ENCODE data around the gene ZNF423. TPM values are rescaled to one million over a fixed set of nuclear protein-coding genes. Genes with fewer than 3 reads are reported as not detected.
A peak's percentile ranks its signal among the peaks of the same experiment; 100 is the strongest.
"Not testable (repeated sequence)": the region's sequence is repeated elsewhere in the genome, so short reads cannot be mapped to it uniquely, and the experiment has no call there.

The ZNF423 gene
- total RNA-seq, 1 donor from 2014 or later: 12.3 TPM

DNA sequence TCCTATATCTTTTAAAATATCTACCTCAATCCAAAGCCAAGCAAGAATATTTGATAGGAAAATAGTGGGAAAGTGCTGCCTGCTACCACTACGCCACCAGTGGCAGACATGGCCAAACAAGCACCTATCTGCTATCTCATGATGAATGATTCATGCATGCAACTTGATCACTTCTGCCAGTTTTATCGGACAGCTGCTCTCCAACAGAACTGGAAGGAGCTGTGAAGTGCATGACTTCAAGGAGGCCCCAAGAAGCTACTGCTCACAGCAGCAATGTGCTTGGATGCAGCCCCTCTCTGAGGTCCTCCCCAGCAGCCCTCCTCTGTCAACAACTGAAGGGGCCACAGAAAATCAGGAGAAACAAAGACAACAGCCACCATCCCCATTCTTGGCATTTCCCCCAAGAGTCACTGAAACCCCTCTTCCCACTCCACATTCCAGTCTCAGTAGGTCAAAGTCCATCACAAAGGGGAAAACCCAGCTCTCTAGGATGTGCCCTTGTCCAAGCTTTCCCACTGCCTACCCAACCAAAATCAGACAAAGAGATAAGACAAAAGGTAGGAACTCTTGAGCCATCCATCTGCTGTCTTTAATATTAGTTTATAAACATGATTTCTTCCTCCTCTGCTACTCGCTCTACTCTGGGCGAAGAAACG is 267.1 kb downstream of the ZNF423 start:
- peak; percentile 16 for DNase-seq (ENCODE audit: low spot score)

DNA sequence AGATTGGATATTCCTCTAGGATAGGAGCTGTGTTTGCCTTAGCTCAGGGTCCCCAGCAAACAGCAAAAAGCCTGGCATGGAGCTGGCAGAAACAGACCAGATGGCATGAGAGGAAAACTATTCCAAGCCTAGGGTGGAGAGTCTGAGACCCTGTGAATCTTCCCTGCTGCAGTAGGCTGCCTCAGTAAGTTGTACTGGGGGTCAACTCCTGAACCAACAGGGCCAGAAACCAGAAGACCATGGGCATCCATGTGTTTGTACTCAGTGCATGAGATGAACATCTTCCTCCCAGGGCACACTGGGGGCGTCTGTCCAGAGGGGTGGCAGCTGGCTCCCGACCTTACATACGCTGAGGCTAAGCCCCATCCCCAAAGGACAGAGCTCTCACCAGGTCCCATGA is 267.9 kb downstream of the ZNF423 start:
- no peak for DNase-seq (ENCODE audit: low spot score)

DNA sequence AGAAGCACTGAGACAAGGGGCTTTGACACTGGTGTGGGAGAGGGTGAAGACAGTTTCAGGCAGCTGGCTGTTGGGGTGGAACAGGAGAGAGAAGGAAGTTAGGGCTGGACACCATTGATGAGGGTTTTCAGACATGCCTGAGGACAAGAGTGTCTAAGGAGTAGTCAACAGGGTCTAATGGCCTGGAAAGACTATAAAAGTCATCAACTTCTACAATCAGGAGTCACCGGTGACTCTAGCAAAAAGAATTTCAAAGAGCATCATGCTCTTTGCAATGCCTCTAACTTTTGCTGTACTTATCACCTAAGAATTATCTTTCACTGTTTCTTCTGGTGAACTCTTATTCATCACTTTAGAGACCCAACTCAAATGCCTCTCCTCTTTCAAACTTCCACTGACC is 268.4 kb downstream of the ZNF423 start:
- no peak for DNase-seq (ENCODE audit: low spot score)

DNA sequence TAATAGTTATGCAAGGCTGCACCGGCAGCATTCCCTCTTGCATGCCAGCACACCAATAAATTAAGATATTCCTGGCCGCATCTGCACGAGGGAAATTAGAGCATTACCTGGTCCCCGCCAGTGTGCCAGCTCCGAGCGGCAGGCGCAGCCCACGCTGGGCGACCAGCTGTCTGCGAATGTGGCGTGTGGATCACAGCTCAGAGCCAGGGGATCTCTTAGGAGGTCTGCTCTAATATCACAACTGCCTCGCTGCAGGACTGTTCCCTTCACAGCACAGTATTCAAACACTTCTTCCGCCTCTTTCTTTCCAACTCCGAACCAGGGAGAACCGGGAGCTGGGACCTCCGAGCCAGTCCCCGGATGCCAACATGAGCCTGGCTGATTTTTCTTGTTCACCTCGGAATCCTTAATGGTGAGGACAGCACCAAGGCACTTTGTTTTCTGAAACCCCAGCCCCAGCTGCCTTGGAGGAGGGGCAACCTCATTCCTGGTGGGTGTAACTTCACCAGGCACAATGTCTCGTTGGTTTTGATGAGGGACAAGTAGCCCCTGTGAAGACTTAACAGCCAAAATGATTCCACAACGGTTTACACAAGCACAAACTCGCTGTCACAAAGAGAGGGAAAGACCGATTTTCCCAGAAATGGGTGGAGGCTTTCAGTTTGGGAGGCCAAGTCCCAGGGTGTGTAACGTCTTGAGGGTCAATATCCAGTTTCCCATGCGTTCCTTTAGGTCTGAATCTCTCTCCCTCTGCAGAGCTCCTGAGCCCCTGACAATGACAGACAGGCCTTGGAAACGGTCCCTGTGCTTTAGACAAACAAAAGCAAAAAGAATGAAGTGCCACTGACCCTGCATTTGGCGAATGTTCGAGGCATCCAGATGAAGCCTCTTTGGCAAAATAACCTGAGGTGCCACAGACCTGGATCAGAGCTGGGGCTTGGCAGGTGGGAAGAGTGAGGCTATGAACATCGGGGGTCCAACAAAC is 269.2 kb downstream of the ZNF423 start:
- DNase-seq (ENCODE audit: low spot score): no peak

DNA sequence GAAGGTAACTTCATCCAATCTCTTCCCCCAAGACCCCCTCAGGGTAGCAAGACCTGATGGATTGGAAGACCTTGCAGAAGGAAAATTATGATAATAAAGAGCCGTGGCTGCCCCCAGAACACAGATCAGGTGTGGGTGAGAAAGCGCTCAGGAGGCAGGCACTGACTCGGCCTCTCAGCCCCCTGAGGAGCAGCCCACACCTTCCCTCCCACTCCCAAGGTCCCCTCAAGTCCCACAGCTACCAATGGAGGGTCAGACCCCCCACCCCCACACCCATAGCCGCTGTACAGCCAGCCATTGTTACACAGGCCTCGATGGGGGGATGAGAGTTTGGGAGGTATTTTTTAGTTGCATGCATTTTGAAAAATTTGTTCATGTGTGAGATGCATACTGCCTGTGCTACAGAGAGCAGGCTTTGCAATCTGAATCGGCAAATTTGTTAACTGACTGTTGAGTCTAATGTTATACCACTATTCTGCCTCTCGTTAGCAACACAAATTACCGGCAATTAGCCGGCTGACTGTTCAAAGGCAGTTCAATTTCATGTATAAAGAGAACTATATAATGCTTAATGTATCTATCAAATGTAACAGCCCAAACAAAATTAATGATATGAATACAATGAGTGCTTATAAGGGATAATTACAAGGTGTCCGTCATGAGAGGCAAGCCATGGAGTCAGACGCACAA is 270.6 kb downstream of the ZNF423 start:
- DNase-seq (ENCODE audit: low spot score): no peak

DNA sequence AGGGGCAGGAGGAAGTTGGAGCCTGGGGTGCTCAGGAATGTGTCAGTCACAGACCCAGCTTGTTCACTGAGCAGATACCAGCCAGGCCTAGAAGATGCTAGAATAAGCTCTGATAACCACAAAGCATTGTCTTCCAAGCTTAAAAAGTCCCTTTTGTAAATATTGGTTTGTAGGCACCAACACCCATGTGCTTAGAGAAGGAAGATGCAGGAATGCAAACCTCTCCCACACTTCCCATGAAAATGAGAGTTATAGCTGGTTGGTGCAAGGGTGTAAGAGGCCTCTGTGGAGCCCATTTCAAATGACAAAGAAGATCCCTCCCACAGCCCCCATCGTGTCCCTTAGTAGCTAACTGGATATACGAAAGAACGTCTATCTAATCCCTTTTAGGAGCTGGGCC is 272.0 kb downstream of the ZNF423 start:
- no peak for DNase-seq (ENCODE audit: low spot score)

DNA sequence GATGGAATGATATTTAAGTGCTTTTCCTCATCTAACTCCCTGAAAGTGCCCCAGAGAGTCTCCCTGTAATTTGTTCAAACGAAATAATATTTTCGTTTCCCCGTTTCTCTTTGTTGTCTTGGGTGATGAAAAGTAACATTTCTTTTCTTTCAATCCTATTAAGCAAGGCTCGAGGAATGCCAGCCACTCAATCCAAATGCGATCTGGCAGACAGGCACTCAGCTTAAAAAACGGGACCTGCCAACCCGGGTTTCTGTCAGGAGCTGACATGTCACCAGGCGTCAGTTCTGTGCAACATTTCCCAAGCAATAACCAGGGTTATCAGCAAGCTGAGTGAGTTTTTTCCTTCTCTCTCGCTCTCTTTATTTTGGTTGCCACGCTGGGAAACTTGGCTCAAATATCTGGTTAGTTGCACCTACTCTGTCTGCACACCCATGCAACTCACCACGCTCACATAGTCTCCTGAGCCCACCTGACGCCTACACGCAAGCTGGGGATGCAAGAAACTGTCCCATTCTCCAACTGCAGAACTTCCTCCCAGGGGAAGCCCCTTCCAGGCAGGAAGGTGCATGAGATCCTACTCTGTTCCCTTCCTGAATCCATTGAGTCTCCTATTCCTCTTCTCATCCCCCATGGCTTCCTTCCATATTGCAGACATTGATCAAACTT is 274.1 kb downstream of the ZNF423 start:
- DNase-seq (ENCODE audit: low spot score): no peak

DNA sequence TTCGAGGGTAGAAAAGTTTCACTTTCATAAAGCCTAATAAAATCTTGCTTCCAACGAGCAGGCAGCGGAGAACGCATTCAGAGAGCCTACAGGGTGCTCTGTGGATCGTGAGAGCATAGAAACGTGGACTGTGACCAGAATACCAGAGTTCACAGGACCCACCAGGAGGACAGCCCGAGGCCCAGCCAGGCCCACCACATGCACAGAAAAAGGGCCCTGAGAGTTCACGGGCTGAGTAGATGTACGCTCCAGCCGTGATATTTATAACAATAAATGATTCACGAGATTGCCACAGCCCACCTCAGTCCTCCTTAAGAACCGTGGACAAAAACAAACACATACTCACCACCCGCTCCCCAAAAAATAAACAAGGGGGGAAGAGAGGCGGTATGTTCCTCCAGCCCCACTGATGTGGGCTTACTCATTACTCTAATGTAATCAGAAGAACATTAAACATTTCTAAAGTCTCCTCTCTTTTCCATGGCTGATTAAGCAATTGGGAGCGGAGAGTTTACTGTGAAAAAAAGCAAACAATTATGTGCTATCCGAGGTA is 275.1 kb downstream of the ZNF423 start:
- DNase-seq (ENCODE audit: low spot score): no peak

DNA sequence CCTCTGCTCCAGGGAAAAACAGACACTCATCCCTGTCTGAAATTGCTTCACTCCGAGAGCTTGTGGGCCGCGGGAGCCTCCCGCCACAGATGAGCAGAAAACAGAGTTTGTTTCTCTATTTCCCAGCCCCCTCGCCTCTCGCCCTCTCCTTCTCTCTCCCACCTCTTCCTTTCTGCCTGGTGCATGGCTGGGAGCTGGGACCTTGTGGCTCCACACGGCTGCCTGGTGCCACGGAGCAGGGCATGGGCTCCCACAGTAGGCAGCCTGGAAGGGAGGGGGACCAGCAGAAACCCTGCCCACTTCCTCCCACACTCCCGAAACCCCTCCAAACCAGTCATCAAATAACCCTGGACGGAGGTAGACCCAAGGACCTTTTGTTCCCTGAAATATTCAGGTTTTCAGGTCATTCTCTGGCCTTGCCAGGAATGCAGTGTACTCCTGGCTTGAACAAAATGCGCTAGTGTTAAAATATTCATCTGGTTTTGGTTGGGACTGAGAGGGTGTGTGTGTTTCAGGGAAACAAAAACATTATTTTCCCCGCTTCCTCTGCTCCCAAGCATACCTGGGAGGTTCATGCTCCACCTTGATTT is 277.4 kb downstream of the ZNF423 start:
- DNase-seq (ENCODE audit: low spot score): no peak

DNA sequence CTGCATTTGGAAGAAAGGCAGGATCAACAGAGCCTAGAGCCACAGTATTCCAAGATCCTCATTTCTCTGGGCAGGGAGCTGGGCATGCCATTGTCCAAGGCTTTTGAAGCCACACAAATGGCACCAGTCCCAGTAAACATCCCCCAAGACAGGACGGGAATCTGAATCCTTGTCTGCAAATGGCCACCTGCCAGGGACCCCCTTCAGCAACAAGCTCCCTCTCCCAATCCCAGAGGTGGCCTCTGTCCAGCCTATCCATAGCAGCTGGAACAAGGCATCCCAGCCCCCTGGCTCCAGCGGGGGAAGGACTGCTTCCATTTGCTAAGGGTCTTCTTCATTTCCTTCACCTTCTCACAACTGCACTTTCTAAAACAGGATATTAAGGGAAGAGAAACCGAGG is 277.9 kb downstream of the ZNF423 start:
- no peak for DNase-seq (ENCODE audit: low spot score)

DNA sequence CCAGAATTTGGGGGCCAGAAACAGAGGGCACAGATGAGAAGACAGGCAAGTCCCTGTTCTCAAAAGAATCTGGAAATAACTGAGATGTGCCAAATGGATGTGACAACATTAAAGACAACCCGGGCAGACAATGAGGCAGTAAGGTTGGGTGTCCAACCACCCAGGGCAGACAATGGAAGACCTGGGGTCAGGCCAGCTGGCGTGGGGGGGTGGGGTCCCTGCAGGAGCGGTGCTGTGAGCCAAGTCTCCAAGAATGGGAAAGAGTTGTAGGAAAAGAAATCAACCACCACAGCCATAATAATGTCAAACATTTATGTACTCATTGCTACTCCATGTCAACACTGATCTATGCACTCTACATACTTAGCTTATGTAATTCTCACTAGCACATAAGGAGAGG is 279.0 kb downstream of the ZNF423 start:
- DNase-seq (ENCODE audit: low spot score): no peak

DNA sequence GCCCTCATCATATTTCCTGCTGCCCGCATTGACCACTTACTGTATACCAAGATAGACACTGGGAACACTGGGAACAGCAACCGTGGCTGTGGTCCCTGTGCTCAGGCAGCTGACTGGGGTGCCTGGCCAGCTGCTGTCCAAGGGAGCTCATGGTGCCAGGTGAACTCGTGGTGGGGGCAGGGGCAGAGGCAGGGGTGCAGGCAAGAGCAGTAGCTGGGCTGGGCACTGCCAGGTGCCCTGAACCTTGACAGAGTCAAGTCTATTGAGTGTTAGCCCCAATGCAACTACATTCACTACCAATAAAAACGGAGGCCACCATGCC is 279.8 kb downstream of the ZNF423 start:
- DNase-seq (ENCODE audit: low spot score): no peak

DNA sequence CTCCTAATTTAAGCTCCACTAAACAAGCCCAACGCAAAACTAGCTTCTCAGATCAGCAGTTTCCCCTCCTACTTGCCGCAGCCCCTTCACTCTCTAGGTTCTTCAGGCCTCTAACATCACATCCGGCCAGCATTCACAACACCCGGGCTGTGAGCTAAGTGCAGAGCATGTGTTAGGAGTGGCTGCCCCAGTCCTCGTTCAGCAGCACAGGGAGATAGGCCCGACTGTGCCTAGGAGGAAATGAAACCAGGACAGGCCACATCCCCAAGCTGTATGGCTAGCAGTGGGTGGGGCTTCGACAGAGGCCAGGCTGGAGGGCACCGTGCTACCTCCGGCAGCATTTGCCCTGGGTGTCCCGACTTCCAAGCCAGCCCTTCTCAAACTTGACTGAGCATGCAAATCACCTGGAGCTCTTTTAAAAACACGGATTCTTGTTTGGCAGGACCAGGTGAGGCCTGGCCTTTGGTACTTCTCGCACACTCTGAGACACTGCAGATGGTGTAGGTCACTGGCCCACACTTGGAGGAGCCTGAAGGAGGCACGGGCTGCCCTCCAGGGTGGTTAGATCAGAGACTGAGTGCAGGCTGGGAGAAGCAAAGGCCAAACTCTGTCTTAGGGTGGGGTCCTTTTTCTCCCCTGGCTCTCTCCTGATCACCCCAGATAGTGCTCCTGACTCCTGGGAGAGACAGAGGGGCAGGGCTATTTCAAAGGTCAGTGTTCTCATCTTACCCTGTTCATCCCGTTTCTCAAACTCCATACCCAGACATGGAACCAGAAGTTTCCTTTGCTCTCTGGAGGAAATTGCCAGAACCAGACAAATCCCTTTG is 280.4 kb downstream of the ZNF423 start:
- DNase-seq (ENCODE audit: low spot score): peak; percentile 40

DNA sequence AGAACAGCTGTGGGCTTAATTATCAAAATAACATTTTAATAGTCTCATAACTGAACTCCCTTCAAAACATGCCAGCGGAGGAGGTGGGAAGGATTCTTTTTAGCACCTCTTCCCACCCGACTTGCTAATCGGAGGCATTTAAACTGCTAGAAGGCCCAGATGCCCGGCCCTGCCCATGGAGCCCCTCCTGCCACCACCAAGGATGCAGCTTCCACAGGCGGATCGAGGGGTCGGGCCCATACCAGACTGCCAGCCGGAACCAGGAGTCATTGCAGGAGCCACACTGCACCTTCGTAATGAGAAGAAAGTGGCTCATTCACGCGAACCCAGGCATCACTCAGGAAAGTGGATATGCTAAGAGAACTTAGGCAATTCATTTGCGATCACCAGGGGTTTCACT is 281.1 kb downstream of the ZNF423 start:
- DNase-seq (ENCODE audit: low spot score): no peak

DNA sequence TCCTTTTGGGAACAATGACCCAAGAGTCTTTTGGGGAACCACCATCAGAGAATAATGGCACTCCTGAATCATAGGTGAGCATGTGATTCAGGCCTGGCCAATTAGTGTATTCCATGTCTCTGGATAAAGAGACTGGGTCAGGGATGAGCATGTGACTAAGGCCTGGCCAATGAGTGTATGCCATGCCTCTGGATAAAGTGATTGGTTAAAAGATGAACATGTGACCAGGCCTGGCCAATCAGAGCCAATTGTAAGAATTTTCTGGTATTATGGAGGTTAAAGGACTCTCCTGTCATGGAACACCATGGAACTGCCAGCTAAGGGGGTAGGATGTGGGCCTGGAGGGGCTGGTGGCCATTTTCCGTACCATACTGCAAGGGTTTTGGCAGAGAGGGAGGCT is 288.0 kb downstream of the ZNF423 start:
- no peak for DNase-seq (ENCODE audit: low spot score)

DNA sequence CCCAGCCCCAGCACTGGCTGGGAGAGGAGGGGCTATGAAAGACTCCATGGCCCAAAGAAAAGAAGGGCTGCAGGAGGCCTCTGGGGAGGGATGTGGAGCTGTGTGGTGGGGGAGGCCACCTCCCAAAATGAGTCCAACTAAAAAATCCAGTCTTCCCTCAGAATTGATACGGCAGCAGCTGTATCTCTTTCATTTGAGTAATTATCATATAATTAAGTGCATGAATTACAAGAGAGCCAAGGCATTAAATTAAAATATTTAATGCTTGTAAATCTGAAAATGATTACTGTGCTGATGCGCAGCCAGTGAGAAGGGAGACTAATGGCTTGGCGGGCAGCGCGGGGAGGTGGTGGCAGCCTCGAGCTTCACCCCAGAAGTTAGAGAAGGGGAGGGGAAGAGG is 289.5 kb downstream of the ZNF423 start:
- no peak for DNase-seq (ENCODE audit: low spot score)

DNA sequence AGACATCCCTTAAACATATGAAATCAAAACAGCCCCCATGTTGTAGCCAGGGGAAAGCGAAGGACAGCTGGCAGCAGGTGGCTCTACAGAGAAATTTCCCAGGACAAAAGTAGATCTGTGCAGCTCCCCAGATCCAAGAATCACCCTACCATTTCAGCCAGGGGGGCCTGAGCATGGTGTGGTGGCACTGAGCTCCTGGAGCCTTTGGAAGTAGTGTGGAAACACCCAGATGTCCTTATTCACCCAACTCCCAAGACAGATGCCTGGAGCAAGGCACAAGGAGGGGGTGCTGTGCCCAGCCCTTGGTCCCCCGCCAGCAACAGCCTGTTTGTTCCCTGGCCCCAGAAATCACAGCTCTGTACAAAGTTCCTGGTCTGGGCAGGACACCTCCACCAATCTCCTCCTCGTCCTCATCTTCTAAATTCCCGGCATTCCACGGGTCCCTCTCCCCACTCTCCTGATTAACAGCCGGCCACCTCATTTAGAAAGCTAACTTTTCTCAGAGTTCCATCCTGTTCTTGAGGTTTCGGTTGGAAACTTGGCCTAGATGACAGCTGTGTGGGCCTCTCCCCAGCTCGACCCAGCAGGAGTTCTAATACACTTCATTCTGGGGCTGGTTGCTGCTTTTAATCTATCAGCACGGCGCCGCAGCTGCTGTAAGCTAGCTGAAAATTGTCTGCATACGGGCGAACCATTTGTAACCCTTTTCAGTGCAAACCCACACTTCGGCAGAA is 291.2 kb downstream of the ZNF423 start:
- peak; percentile 51 for DNase-seq (ENCODE audit: low spot score)

DNA sequence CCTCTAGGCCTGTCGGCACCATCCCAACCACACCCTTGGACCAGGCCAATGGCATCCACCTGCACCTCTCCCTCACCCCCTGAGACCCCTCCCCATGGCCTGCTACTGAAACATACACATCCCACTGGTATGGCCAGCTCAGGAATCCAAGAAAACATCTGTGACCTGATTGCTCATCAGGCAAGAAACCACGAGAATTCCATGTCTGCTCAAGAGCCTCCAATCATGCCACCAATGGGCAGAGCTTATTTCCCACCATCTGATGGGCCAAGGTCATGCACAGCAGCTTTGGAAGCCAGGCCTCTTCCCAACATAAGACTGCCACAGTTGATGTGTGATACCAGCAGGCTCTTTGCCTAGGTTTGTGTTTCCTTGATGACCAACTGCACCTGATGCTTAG is 292.2 kb downstream of the ZNF423 start:
- no peak for DNase-seq (ENCODE audit: low spot score)

DNA sequence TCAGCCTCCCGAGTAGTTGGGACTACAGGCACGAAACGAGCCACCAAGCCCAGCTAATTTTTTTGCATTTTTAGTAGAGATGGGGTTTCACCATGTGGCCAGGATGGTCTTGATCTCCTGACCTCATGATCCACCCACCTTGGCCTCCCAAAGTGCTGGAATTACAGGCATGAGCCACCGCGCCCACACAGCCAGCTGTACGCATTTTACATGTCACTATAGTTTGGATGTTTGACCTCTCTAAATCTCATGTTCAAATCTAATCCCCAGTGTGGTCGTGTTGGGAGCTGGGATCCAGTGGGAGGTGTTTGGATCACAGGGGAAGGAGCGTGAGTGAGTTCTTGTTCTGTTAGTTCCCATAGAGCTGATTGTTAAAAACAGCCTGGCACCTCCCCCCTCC is 293.0 kb downstream of the ZNF423 start:
- DNase-seq (ENCODE audit: low spot score): not testable (repeated sequence)

DNA sequence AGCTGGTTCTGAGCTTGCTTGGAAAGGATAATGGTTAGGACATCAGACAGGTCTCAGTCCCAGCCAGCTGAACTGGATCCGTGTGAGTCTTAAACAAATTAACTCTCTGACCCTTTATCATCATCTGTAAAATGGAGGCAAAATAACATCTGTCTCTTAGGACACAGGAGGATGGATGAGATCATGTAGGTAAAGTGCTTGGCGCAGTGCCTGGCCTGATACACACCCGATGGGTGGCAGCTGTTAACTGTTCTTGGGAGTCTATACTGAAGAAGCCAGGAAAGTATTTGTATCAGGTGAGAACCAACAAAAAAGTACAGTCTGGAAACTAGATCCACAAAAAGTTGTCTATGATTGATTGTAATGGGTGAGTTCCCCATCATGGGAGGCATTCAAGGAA is 293.7 kb downstream of the ZNF423 start:
- no peak for DNase-seq (ENCODE audit: low spot score)

Measured in umbilical cord (tissue), 2 donors.